NB4 (cell line): ENCODE results near the gene LILRA2.

ENCODE experiments used
- MYC ChIP-seq: IDR thresholded peaks from 2 replicates; pipeline ENCODE4 v1.6.1; 2011; ENCODE audit warnings: low read depth, low read length
- POLR2A ChIP-seq: IDR thresholded peaks from 2 replicates; pipeline ENCODE4 v1.6.1; 2011; ENCODE audit warnings: mild to moderate bottlenecking; ENCODE audit not compliant: insufficient read length; ENCODE audit errors: extremely low read depth
- TF ChIP-seq, protein P1 (sequence below): IDR thresholded peaks from one replicate; pipeline ENCODE4 v1.5.1; 2012; ENCODE audit warnings: low read depth, low read length
- TF ChIP-seq, protein P2 (sequence below): IDR thresholded peaks from 2 replicates; pipeline ENCODE4 v1.6.1; 2011; ENCODE audit warnings: low read depth, low read length

DNA sequence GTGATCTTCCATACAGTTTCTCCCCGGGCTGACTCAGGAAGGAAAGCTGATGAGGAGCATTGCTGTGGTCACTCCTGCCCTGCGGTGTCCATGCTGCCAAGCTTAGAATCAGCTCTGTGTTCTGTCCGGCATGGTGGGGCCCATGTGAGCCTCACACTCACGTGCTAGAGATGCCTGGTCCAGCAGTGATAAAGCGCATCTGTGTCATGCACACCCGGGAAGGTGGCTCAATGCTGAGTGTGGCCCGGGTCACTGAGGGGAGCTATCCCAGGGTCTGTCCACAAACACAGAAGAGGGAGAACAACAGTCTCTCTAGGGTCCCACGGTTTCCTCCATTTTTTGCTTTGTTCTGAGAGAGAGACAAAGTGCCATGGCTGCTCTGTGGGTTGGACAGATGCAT, 53.2 kb downstream of the LILRA2 start:
- TF ChIP-seq POLR2A, result no peak
- TF ChIP-seq, protein P1, sequence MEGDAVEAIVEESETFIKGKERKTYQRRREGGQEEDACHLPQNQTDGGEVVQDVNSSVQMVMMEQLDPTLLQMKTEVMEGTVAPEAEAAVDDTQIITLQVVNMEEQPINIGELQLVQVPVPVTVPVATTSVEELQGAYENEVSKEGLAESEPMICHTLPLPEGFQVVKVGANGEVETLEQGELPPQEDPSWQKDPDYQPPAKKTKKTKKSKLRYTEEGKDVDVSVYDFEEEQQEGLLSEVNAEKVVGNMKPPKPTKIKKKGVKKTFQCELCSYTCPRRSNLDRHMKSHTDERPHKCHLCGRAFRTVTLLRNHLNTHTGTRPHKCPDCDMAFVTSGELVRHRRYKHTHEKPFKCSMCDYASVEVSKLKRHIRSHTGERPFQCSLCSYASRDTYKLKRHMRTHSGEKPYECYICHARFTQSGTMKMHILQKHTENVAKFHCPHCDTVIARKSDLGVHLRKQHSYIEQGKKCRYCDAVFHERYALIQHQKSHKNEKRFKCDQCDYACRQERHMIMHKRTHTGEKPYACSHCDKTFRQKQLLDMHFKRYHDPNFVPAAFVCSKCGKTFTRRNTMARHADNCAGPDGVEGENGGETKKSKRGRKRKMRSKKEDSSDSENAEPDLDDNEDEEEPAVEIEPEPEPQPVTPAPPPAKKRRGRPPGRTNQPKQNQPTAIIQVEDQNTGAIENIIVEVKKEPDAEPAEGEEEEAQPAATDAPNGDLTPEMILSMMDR, result no peak
- no peak for TF ChIP-seq MYC
- TF ChIP-seq, protein P2, sequence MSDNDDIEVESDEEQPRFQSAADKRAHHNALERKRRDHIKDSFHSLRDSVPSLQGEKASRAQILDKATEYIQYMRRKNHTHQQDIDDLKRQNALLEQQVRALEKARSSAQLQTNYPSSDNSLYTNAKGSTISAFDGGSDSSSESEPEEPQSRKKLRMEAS, result no peak
